Fibroblast of villous mesenchyme (primary cell): Measurements from ENCODE around the gene TMEM120A. TPM values are rescaled to one million over a fixed set of nuclear protein-coding genes. Genes with fewer than 3 reads are reported as not detected.
A peak's percentile ranks its signal among the peaks of the same experiment; 100 is the strongest.

Experiments used
- DNase-seq: peaks from one replicate; pipeline ENCODE4 v3.0.0-alpha.2; 2010; ENCODE audit warnings: low read depth
- H3K4me3 ChIP-seq: 2 replicates; pipeline ENCODE4 v1.5.1; 2011; ENCODE audit warnings: low read depth, mild to moderate bottlenecking, low read length
- CTCF ChIP-seq: IDR thresholded peaks from 2 replicates; pipeline ENCODE4 v1.5.1; 2012; ENCODE audit warnings: low read depth, mild to moderate bottlenecking, low read length; ENCODE audit not compliant: insufficient read depth
- total RNA-seq: library from RNA; depleted of rRNA; stranded (reverse); fragments of >200 nt; gene quantifications from 2 replicates; pipeline ENCODE4 v1.2.3, GENCODE V29; 2012

Gene TMEM120A
- total RNA-seq, 1 donor = 30.2 TPM

DNA sequence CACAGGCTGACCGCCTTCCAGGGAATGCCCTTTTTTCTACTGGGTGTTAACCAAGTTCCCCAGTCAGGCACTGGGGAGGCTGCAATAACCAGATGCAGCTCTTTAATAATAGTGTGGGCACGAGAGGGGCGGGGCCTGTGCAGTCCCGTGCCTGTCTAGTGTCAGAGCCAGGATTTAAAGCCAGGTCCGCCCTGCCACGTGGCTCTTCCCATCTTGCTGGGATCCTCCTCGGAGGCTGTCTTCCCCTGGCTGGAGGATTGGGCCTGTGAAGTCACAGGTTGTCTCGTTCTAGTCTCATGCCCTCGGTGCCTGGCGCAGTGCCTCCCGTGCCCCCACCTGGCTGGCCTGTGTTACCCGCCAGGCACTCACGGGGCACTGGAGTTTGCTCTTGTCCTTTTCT is 25.2 kb downstream of the TMEM120A start:
- H3K4me3 ChIP-seq = no peak overlapping the region
- peak; percentile 86 for DNase-seq
- no peak for TF ChIP-seq CTCF

DNA sequence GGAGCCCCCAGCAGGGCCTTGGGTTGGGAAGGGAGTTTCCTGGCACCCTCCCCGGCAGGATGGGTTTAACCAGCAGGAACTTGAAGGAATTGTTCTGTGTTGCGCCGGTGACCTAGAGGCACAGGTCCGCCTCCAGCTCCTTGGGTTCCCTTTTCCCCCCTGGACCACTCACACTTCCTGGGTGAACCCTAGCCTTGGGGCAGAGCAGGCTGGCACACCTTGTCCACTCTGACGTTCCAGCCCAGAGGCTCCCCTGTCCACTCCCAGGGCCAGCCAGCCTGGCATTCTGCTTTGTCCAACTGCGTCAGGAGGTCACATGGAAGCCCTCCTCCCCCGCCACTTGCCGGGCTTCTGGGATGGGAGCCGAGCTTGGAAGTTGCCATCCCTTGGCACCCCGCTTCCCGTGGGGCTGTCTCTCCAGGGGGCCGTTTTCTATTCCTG is 25.8 kb downstream of the TMEM120A start:
- no peak overlapping the region for H3K4me3 ChIP-seq
- no peak for TF ChIP-seq CTCF
- DNase-seq = no peak

DNA sequence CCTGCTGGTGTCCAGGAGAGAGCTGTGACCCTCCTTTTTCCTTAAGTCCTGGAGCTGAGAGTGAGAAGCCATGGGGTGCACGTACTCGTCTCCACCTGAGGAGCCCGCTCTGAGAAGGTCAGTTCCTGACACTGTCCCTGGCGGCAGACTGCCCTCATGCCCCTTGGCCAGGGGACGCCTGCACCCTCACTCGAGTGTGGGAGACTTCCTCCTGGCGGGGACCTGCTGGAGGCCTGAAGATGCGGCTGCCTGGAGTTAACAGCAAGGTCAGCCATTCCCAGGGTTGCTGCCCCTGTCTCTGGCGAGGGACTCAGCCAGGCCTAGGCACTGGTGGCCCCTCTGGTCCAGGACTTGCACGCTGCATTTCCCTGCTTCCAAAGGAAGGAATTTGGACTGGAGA is 26.4 kb downstream of the TMEM120A start:
- no peak overlapping the region for H3K4me3 ChIP-seq
- no peak for TF ChIP-seq CTCF
- no peak for DNase-seq

DNA sequence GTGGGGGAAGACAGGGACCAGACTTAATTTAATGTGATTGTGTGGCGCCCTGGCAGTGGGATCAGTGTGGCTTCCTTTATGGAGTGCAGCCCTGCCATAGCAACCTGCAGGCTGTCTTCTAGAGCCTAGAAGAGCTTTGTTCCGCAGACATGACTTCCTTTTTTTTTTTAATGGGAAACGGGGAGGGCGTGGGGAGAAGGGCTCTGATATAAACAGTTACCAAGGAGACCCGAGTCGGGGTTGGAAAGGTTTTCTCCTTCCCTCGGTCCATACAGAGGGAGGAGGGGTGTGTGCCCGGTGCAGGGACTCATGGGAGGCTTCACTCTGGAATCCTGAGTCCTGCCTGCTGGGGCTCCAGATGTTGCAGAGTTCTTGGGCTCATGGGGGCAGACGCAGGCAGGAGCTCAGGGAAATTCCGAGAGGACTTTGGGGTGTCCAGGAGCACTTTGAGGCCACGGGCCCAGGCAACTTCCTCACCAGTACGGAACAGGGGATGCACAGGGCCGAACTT is 26.9 kb downstream of the TMEM120A start:
- peak; percentile 84 for DNase-seq
- TF ChIP-seq CTCF = peak; percentile 12
- H3K4me3 ChIP-seq = no peak overlapping the region

DNA sequence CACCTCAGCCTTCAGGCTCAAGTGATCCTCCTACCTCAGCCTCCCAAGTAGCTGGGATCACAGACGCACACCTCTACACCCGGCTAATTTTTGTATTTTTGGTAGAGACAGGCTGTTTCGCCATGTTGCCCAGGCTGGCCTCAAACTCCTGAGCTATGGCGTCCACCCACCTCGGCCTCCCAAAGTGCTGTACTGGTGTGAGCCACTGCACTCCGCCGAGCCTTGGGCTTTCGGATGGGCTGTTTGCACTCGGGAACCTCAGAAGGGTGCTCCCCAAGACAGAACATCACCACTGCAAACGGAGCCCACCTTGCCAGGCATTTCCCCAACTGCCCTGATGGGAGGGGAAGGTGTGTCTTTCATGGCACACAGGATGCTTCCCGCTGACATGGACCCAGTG is 27.3 kb downstream of the TMEM120A start:
- no peak for TF ChIP-seq CTCF
- DNase-seq = no peak
- H3K4me3 ChIP-seq = no peak overlapping the region

DNA sequence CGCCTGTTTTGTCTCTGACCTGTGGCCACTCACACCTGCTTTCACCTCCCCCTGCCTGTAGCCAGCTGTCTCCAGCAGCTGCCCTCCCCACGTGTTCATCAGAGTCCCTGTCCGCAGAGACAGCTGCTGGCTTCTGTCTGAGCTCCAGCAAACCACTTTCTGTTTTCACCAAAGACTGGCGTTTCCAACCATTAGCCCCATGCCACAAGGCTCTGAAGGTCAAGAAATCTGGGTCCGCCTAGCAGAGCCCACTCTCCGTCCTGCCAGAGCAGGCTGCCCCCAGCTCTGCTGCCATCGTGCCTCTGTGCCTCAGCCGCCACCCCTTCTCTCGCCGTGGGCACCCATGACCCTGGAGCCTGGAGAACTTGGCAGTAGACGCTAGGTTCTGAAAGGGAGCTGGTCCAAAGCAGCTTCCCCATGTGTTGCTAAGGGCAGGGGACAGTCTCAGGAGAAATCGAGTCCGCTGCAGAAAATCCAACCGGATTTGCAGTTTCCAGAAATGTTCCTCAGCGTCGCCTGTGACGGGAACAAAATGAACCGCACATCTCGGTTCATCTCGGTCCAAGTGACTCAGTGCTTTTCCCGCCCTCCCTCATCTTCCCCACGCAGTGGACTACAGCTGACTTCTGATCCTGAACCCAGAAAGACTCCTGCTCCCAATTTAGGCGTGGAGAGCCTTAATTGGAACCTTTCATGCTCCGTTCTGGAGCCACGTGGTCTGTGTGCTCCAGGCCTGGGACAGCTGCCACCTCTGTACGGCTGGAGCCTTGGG is 28.0 kb downstream of the TMEM120A start:
- DNase-seq = peak; percentile 76
- H3K4me3 ChIP-seq = no peak overlapping the region
- no peak for TF ChIP-seq CTCF
